ENCODE measurements around the gene KMT2E. TPM values are rescaled to one million over a fixed set of nuclear protein-coding genes. Genes with fewer than 3 reads are reported as not detected.

KMT2E gene
- polyA plus RNA-seq, 2 of the 4 experiments (the other 2 are of a cell fraction), result 9.4 to 23.4 TPM

- FAIRE-seq, result no peak
These were observed 33.6 kb upstream of the KMT2E start for GRCh38 chr7:104980440-104980839.

GRCh38 chr7:104980841-104981671 is 32.9 kb upstream of the KMT2E start:
- DNase-seq (ENCODE audit: low read depth in 1 of 2, low spot score in 1 of 2) (peak; percentile 58 to 73), FAIRE-seq (no peak), ATAC-seq (no peak)
- peaks cover 39% of the 10 kb centered on the region for H3K4me1 ChIP-seq
- no peaks in the 10 kb centered on the region for H3K9me3 ChIP-seq
- POLR2A ChIA-PET, result interaction anchor here (0.5 to 6.0 kb wide), 2 partner anchors 31 to 503 kb away, joined by 3 to 132 read pairs; partner anchors contain the start of gene KMT2E
- no peak overlapping the region for H3K4me3 ChIP-seq
- no peak overlapping the region for H3K27ac ChIP-seq
- 35% methylated on average over 4 of the region's 4 CpGs for WGBS (ENCODE audit: missing lambda C conversion rate)
- CTCF ChIA-PET, result interaction anchor here (0.5 to 4.9 kb wide), 45 partner anchors 9 to 843 kb away, joined by 3 to 22 read pairs (median 4); partner anchors contain the start of gene KMT2E
- no peak overlapping the region for H3K4me2 ChIP-seq
- TF ChIP-seq PHF8 (IDR thresholded peaks at IDR 0.05; ENCODE audit: borderline replicate concordance, low read depth), result no peak
- no peak for TF ChIP-seq E2F6 (IDR thresholded peaks at IDR 0.05; ENCODE audit: borderline replicate concordance, low read depth)
- TF ChIP-seq FOSL2 (IDR thresholded peaks at IDR 0.05), result no peak
- no peak for TF ChIP-seq FOSL2 (CRISPR knock-in tag; IDR thresholded peaks at IDR 0.05)
- no peak for TF ChIP-seq RCOR1 (IDR thresholded peaks at IDR 0.05; ENCODE audit: low read depth, low read length)
- no peak for TF ChIP-seq MAZ (IDR thresholded peaks at IDR 0.05; ENCODE audit: borderline replicate concordance, low read depth, low read length)
- no peak for TF ChIP-seq RFX5 (IDR thresholded peaks at IDR 0.05)
- TF ChIP-seq GATA3 (IDR thresholded peaks at IDR 0.05; ENCODE audit: borderline replicate concordance), result no peak
- no peak for TF ChIP-seq TP53 (CRISPR knock-in tag; IDR thresholded peaks at IDR 0.05)
- TF ChIP-seq CTCF (IDR thresholded peaks at IDR 0.05), result peak; percentile 87
- peak; percentile 75 for TF ChIP-seq SMC3 (IDR thresholded peaks at IDR 0.05)
- no peak for TF ChIP-seq BHLHE40 (IDR thresholded peaks at IDR 0.05; ENCODE audit: low read depth, low read length)
- TF ChIP-seq HEYL (CRISPR knock-in tag; IDR thresholded peaks at IDR 0.05), result no peak
- TF ChIP-seq RAD21 (conservative IDR thresholded peaks at IDR 0.05 in 1 of 2, IDR thresholded peaks at IDR 0.05 in 1 of 2), result peak; percentile 86

More at GRCh38 chr7:104980440-104980839, 33.6 kb upstream of the KMT2E start:
- ChIA-PET POLR2A (interaction anchor here (6.0 kb wide), 1 partner anchor 31 kb away, joined by 132 read pairs; the partner anchor contains the start of gene KMT2E), CTCF (interaction anchor here (0.7 to 4.9 kb wide), 30 partner anchors 8 to 630 kb away, joined by 3 to 22 read pairs (median 6); partner anchors contain the start of gene KMT2E)
- ATAC-seq (no peak), DNase-seq (ENCODE audit: low read depth in 1 of 2, low spot score in 1 of 2) (no peak)
- no peak overlapping the region for H3K27ac ChIP-seq
- 80% methylated on average over 5 of the region's 5 CpGs for WGBS (ENCODE audit: missing lambda C conversion rate)
- H3K4me3 ChIP-seq, result no peak overlapping the region
- TF ChIP-seq ESRRA (IDR thresholded peaks at IDR 0.05; ENCODE audit: borderline replicate concordance, low read length) (no peak), POLR2AphosphoS2 (conservative IDR thresholded peaks at IDR 0.05; ENCODE audit: low read length) (no peak), HOXA7 (CRISPR knock-in tag; IDR thresholded peaks at IDR 0.05) (no peak), E2F6 (IDR thresholded peaks at IDR 0.05; ENCODE audit: borderline replicate concordance, low read depth) (no peak), EHMT2 (IDR thresholded peaks at IDR 0.05; ENCODE audit: low read depth) (no peak), PBX3 (IDR thresholded peaks at IDR 0.05) (no peak), RARB (CRISPR knock-in tag; IDR thresholded peaks at IDR 0.05) (no peak), ATOH8 (CRISPR knock-in tag; IDR thresholded peaks at IDR 0.05; ENCODE audit: low read depth) (no peak), HMGXB4 (CRISPR knock-in tag; IDR thresholded peaks at IDR 0.05; ENCODE audit: borderline replicate concordance) (no peak), KDM5A (IDR thresholded peaks at IDR 0.05) (no peak), JUNB (IDR thresholded peaks at IDR 0.05) (no peak), CBX2 (IDR thresholded peaks at IDR 0.05; ENCODE audit: borderline replicate concordance, low read depth) (no peak), EP300 (IDR thresholded peaks at IDR 0.05) (no peak), CHD2 (IDR thresholded peaks at IDR 0.05; ENCODE audit: low read length, partially characterized antibody) (no peak), HDAC2 (IDR thresholded peaks at IDR 0.05) (no peak), EHF (CRISPR knock-in tag; IDR thresholded peaks at IDR 0.05) (no peak), RAD21 (conservative IDR thresholded peaks at IDR 0.05 in 1 of 2, IDR thresholded peaks at IDR 0.05 in 1 of 2) (no peak), CEBPB (IDR thresholded peaks at IDR 0.05) (no peak)
- H3K4me2 ChIP-seq, result no peak overlapping the region
- H3K4me1 ChIP-seq, result peaks cover 32% of the 10 kb centered on the region
- H3K9me3 ChIP-seq, result no peaks in the 10 kb centered on the region
